GM12872 (cell line): ENCODE results near the gene LRRC53.

Source experiments
- TF ChIP-seq, protein P1 (sequence below): IDR thresholded peaks from 3 replicates; pipeline ENCODE4 v1.5.1; 2011; ENCODE audit warnings: low read depth, mild to moderate bottlenecking, low read length, moderate library complexity; ENCODE audit not compliant: insufficient read depth

LRRC53 gene, protein sequence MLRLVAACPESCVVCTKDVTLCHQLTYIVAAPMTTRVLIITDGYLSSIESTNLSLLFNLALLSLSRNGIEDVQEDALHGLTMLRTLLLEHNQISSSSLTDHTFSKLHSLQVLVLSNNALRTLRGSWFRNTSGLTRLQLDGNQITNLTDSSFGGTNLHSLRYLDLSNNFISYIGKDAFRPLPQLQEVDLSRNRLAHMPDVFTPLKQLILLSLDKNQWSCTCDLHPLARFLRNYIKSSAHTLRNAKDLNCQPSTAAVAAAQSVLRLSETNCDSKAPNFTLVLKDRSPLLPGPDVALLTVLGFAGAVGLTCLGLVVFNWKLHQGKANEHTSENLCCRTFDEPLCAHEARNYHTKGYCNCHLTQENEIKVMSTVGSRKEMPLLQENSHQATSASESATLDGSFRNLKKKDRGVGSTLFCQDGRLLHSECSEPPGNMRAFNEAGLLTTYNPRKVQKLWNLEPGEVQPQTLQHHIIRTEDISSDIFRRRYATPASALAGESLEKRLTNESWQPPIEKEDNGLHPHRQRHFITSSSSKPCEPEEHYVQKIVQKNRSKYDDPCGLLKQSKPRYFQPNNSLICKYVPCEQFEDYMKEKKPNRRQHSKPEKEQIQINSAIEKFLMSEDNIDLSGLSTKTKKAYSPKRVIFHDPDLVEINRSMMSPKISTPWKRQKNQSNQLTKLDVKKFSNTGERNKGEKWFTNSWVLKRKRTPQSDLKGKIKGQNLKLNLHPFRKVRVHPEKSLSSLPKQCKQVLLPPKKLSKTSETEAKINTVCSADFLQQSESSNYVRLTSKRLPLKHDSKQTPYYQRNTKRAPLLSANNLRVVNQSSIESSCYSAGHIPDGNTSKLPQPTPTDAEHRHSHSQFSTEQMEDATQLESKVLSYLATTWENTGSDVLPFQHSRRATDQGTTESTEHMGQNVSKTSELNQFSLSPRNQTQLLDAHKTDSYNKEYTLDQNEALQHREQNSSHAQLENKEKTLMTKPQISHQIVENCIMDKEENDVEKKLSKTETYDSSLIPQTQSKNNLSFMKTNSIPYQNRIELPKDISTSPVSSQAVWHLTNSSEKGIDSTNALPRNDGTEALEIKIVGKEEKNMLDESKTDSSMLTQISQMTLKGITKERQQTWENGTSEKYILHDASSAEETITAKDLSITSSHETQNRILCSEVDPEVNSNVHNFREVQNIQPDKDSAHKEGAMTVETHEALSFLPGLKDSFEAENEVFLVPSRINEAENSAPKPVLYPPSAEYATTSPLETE

DNA sequence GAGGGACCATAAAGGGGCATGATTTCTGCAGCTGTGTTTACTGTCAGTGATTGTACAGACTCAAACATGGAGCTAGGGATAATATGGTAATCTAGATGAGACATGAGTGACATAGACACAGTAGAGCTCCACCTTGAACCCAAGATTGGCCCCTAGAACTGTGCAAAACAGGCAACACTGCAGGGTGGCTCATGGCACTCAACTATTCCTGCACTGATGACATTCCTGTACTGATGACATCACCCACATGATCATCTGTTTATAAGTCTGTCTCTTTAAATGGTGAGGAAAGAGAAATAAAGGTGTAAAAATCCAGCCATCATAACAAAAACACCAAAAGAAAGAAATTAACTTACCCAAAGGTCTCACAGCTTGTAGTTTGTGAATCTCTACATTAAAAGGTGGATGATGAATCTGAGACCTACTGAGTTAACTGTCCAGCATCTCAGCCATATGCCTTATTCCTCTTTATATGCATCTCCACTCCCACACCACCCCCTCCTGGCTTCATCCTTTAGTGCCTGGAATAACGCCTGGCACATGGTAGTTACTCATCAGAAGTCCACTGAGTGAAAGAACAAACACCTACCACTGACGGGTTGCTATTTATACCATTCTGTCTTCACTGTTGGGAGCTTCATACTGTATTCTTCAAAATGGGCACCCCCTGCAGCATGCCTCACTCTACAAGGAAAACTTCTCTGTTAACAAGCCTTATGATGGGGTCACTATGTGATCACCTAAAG is at the start of gene LRRC53:
TSS of gene LRRC53 (minus strand) at position 442 of the 746 bp plus-strand sequence. CDS start 29,262 bp downstream, outside the sequence.
- TF ChIP-seq, protein P1, sequence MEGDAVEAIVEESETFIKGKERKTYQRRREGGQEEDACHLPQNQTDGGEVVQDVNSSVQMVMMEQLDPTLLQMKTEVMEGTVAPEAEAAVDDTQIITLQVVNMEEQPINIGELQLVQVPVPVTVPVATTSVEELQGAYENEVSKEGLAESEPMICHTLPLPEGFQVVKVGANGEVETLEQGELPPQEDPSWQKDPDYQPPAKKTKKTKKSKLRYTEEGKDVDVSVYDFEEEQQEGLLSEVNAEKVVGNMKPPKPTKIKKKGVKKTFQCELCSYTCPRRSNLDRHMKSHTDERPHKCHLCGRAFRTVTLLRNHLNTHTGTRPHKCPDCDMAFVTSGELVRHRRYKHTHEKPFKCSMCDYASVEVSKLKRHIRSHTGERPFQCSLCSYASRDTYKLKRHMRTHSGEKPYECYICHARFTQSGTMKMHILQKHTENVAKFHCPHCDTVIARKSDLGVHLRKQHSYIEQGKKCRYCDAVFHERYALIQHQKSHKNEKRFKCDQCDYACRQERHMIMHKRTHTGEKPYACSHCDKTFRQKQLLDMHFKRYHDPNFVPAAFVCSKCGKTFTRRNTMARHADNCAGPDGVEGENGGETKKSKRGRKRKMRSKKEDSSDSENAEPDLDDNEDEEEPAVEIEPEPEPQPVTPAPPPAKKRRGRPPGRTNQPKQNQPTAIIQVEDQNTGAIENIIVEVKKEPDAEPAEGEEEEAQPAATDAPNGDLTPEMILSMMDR: no peak

DNA sequence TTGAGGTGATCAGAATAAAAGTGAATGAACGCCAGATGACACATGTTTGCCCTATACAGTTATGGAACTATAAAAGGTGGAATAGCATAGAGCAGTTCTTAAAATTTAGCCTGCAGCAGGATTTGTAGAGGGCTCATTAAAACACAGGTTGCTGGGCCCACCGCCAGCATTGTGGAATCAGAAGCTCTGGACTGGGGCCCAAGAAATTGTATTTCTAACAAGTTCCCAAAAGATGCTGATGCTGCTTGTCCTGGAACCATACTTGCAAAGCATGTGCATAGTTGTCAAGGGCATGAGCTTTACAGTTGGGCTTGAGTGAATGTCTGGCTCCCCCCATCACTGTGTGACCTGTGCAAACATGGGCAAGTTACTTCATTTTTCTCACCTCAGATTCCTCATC is 37.5 kb upstream of the LRRC53 start:
- TF ChIP-seq, protein P1: no peak

DNA sequence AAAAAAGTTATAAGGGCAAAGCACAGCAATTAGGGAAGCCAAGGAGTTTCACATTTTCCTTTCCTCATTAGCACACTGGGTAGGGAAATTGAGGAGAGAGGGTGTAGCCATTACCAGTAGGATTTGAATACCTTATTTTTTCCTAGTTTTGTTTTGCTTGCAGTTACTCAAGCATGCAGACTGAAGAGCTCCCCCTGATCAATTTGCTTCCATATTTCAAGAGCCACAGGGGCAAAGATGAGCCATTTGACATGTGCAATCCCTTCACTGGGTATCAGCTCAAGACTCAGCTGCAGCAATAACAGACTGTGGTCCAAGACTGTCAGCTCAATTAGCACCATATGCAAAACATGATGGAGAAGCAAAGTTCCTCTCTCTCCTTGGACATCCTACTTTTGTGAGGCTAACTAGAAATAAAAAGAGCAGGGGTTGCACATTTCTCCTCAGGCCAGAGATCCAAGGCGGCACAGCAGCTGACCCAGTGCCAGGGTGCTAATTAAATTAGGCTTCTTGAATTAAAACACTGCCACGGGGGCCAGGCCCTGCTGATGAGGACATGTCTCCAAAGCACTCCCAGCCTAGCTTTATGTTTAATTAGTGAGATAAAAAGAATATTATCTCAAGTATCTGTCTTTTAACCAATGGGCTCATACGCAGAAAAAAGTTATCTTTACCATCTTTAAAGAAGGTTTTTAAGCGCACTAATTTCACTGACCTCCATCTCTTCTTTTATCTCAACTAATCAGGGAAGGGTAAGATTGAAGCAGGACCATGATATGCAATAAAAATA is 36.7 kb upstream of the LRRC53 start:
- TF ChIP-seq, protein P1: no peak

DNA sequence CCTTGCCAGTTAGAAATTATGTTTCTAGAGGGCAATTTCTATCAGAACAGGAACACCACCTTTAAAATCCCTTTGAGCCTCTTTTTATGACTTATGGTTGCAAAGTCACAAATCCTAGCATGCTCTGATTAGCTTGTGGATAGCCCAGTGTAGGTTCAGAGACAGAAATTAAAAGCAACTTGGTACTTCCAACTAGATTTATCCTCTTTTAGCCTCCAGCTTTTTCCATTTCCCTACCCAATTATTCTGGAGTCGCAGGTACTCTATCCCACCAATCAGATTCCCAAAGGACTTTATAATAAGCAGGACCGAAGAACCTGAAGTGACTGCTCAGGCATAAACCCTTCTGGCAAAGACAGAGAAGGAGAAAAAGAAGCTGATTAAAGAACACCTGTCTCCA is 33.4 kb upstream of the LRRC53 start:
- TF ChIP-seq, protein P1: no peak

DNA sequence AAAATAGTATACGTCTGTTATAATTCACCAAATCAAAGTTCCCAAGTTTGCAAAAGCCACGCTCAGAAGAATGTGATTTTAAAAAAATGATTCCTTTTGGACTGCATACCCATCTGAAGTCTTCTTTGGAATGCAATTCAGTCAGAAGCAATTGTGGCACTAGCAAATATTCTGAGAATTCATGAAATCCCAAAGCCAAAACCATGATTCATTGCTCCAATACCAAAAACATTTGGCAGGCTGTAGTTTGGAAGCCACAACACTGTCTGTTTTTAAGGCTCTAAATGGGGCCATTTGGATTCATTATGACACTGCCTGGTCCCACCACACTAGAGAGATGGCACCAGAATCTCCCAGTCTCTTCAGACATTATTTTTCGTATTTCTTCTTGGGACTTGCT is 21.8 kb upstream of the LRRC53 start:
- TF ChIP-seq, protein P1: no peak

DNA sequence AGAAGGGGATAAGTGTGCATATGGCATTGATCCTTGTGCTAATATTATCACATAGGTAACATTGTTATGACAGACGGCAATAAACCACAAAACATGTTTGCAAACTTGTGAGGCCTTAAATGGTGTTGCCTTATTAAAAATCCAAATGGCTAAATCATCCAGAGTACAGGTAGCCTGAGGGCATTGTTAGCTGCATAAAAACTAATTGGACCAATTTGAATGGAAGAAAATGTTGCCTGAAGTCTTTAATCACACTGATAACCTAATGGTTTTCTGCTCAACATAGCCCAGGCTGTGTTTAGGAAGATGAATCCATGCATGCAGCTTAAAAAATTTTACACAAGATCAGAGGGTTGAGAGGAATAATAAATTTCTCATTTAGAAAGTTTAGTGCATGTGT is 19.4 kb upstream of the LRRC53 start:
- TF ChIP-seq, protein P1: no peak
